CD4-positive, alpha-beta T cell treated with Interleukin-2 at 100 ng/mL for 4 hours (primary cell): ENCODE data around the gene THAP9.
"Not testable (repeated sequence)": the region's sequence is repeated elsewhere in the genome, so short reads cannot be mapped to it uniquely, and the experiment has no call there.

ENCODE experiments used
- DNase-seq: peaks from one replicate; pipeline ENCODE4 v3.0.0-alpha.2; 2020; ENCODE audit warnings: low spot score

THAP9 gene, protein sequence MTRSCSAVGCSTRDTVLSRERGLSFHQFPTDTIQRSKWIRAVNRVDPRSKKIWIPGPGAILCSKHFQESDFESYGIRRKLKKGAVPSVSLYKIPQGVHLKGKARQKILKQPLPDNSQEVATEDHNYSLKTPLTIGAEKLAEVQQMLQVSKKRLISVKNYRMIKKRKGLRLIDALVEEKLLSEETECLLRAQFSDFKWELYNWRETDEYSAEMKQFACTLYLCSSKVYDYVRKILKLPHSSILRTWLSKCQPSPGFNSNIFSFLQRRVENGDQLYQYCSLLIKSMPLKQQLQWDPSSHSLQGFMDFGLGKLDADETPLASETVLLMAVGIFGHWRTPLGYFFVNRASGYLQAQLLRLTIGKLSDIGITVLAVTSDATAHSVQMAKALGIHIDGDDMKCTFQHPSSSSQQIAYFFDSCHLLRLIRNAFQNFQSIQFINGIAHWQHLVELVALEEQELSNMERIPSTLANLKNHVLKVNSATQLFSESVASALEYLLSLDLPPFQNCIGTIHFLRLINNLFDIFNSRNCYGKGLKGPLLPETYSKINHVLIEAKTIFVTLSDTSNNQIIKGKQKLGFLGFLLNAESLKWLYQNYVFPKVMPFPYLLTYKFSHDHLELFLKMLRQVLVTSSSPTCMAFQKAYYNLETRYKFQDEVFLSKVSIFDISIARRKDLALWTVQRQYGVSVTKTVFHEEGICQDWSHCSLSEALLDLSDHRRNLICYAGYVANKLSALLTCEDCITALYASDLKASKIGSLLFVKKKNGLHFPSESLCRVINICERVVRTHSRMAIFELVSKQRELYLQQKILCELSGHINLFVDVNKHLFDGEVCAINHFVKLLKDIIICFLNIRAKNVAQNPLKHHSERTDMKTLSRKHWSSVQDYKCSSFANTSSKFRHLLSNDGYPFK

DNA sequence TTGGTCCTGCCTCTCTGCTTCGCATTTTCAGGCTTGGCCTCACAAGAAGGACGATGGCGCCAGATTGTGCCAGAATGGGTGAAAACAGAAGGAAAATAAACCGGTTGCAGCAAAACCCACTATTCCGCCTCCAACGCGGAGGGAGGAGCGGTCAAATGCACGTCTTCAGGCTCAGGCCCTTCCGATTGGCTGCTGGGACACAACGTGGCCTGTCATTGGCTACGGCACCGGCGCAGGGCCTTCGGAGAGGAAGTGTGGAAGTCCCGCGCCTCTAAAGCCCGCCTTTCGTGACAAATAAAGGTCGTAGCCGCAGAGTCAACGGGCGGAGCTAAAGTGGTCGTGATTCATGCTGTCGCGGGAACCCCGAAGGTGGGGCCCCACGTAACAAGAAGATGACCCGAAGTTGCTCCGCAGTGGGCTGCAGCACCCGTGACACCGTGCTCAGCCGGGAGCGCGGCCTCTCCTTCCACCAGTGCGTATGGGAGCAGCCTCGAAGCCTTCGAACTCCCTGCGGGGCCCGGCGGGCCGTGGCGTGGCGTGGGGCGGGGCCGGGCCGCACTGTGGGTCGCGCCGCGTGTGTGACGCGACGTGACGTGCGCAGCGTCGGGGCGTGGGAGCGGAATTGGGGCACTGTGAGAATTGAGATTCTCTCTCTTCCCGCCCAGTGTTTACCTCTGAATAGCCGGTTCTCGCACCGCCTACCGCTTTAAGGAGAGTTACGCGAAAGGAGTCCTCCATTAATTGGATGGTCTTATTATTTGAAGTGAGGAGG, at the start of gene THAP9:
TSS of gene THAP9 (plus strand) at position 325 of the 772 bp plus-strand sequence. CDS start at position 393, 68 bp downstream.
- DNase-seq: peak; percentile 99

DNA sequence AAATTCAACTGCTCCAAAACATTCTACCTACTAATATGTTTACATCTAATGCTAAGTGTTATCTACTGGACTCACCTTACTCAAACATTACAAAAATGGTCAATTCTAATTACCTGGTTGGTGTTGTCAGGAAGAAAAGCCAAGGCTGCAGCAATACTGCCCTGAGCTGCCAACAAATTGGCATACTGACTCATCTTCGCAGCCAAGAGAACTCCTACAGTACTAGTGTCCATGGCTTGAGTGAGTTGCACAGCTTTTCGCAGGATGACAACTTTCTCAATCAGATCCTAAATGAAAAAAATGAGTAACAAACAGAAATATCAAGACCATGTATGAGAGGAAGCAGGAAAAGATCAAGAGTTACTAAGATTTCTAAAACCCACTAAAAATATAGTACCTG, 49.2 kb upstream of the THAP9 start:
- DNase-seq: no peak

DNA sequence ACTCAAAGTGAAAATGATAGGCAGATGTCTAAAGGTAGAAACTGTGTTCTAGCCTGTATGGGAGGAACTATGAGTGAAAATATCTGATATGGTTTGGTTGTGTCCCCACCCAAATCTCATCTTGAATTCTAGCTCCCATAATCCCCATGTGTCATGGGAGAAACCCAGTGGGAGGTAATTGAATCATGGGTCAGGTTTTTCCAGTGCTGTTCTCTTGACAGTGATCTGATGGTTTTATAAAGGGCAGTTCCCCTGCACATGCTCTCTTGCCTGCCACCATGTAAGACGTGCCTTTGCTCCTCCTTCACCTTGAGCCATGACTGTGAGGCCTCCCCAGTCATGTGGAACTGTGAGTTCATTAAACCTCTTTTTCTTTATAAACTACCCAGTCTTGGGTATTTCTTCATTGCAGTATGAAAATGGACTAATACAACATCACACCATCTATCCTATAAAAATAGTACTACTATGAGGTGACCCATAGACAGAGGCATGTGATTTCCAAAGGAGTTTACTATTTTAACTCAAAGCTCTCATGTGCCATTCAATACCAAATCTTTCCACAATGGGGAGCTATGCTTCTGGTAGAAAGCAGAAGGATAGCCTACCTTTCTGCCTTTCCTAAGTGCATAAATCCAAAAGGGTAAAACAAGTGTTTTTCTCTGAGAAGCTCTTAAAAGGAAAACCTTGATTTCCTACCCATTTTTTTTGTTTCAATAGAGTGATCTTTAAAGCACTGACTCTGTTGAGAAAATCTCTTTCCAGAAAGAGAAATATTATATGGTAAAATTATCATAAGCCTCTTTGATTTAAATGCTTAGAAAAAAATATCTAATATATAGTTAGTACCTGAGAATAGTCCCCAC, 48.4 kb upstream of the THAP9 start:
- peak; percentile 49 for DNase-seq

DNA sequence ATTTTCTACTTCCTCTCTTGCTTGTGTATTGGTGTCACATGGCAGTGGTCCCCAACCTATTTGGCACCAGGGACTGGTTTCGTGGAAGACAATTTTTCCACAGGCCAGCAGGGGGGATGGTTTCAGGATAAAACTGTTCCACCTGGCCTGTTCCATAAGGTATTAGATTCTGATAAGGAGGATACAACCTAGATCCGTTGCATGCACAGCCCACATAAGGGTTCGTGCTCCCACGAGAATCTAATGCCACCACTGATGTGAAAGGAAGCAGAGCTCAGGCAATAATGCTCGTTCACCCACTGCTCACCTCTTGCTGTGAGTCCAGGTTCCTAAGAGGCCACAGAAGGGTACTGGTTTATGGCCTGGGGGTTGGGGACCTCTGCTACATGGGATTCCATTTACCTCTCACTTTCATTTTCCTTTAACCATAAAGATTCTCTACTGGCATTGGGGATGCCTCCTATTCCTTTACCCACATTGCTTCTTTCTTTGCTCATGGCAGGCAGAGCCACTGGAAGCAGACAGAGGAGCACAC, 47.7 kb upstream of the THAP9 start:
- no peak for DNase-seq

DNA sequence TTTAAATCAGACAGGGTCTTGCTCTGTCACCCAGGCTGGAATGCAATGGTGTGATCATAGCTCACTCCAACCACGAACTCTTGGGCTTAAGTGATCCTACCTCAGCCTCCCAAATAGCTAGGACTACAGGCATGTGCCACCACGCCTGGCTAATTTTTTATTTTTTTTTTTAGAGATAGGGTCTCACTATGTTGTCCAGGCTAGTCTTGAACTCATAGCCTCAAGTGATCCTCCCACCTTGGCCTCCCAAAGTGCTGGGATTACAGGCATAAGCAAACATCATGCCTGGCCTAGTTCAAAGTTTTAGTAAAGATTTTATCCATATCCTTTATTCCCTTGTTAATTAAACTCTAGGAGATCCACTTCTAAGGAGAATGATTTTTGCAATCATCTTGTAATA, 40.0 kb upstream of the THAP9 start:
- DNase-seq: not testable (repeated sequence)

DNA sequence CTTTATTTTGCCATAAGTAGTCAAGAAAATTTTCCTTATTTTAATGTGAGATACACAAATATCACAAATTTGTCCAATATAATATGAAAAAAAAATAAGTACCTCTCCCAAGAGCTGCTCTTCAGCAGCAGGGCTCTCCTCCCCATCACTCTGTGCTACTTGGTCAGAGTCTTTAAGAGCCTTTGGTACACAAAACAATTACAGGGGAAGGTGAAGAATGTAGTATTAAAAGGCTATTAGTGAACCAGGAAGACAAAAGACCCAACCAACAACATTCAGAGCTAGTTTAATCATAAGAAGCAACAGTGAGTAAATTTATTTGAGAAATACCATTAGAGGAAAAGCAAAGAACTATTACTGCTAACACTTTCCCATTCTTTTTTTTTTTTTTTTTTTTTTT, 39.0 kb upstream of the THAP9 start:
- DNase-seq: no peak

DNA sequence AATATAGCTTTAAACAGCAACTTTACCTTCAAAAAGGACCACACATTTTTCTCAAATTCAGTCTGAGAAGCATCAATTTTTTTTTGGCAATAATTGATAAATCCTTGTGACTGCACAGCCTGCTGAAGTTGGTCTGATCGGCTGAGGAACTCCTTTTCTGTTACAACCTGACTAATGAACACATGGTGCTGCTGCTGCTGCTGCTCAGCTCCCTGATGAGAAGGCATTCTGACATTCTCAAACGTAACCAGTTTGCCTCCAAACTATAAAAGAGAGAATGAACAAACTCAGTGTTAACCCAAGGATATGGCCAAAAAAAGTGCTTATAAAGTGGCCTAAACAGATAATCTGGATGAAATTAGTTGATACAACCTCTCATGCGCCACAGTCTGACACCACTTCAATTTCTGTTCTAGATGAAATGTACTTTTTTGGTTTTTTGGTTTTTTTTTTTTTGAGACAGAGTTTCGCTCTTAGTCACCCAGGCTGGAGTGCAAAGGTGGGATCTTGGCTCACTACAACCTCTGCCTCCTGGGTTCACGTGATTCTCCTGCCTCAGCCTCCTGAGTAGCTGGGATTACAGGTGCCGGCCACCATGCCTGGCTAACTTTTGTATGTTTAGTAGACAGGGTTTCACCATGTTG, 36.1 kb upstream of the THAP9 start:
- peak; percentile 3 for DNase-seq

DNA sequence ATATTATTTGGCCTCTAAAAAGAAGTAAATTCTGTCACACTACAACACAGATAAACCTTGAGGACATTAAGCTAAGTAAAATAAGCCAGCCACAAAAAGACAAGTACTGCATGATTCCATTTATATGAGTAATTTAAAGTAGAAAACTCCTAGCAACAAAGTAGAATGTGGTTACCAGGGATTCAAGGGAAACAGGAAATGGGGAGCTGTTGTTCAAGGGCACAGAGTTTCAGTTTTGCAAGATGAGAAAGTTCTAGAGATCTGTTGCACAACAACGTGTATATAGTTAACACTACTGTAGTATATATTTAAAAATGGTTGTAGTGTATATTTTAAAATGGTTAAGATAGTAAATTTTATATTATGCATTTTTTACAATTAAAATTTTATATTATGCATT, 34.9 kb upstream of the THAP9 start:
- peak; percentile 68 for DNase-seq

DNA sequence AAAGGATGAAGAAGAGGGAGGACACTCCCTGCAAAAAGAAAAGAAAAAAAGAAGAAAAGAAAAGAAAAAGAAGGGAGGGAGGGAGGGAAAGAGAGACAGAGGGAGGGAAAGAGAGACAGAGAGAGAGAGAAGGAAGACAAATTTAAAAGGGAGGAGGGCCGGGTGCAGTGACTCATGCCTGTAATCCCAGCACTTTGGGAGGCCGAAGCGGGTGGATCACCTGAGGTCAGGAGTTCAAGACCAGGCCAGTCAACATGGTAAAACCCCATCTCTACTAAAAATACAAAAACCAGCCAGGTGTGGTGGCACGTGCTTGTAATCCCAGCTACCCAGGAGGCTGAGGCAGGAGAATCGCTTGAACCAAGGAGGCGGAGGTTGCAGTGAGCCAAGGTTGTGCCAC, 34.5 kb upstream of the THAP9 start:
- DNase-seq: not testable (repeated sequence)

DNA sequence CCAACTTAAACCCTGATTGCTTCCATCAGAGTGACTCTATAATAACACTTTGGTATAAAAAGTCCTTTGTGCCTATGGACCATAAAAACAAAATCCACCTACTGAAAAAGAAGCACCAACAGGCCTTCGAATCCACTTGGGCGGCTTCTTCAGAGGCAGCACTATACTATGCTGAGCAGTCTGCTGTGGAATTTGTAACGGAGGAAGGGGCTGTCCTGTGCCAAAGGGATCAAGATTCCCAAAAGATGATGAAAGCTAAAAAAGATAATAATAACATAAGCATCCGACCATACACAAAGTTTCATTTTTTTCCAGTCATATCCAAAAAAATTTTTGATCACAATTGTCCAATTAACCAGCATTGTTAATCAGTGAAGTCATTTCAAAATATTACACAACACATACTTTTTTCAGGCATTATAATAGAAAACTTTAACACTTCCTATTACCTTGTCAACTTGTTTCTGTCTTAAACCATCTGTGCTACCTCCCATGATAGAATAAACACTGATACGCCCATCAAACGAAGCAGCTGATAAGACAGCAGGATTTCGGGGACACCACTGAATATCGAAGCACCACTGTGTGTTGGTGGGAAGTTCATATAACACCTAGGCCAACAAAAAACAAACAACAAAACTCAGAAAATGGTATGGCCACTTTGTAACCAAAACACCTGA, 33.7 kb upstream of the THAP9 start:
- DNase-seq: no peak

DNA sequence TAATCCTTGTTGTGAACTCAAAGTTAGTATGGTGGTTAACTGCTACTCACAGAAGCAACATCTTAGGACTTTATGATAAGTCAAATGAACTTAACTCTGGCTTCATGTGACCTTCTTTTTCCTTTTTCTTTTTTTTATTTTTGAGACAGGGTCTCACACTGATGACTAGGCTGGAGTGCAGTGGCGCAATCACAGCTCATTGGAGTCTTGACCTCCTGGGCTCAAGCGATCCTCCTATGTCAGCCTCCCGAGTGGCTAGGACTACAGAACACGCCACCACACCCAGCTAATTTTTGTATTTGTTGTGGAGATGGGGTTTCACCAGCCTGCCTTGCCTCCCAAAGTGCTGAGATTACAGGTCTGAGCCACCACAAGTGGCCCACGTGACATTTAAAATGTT, 32.0 kb upstream of the THAP9 start:
- DNase-seq: no peak

DNA sequence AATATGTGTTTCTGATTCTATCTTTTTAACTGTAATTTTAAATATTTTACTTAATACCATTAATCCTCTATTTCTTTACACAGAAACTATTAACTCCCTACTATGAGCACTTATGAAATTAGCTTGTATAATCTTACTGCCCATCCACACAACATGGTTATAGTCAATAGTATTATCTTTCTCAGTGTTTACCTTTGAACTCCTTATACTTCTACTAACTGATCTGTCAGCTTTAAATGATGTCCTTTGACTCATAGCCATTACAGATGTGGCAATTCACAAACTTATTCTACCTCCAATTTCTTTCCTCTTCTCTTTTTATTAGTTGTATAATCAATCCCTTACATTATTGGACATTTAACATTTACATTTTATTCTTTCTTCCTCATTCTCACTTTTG, 15.1 kb upstream of the THAP9 start:
- DNase-seq: no peak

DNA sequence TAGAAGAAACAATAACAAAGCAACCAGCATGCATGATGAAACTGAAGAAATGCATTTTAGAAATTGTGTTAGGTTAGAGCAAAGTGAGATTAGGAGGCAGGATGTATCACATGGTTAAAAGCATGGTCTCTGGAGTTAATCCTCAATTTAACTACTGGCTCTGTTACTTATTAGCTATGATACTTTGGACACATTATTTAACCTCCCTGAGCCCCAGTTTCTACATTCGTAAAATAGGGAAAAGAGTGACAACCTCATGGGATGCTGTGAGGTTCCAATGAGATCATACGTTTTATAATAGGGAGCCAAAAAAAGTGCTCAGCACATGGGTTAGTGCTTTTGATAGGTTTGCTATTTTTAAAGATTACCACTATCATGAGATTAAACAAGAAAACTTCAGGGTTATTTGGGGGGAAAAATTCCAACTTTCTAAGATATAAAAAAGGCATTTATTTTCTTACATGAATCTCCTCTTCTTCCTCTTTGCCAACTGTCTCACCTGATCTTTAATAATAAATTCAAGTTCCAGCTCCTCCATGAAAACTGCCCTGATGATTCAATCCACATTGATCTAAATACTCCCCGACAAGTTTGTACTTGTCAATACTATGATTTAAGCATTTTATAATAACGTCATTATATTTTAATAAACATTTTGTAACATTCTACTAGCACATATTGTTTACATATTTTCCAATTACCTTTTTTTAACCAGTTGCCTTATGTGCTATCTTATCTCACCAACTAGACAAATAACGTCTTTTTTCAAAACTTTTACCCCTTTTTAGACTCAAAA, 14.2 kb upstream of the THAP9 start:
- DNase-seq: no peak

DNA sequence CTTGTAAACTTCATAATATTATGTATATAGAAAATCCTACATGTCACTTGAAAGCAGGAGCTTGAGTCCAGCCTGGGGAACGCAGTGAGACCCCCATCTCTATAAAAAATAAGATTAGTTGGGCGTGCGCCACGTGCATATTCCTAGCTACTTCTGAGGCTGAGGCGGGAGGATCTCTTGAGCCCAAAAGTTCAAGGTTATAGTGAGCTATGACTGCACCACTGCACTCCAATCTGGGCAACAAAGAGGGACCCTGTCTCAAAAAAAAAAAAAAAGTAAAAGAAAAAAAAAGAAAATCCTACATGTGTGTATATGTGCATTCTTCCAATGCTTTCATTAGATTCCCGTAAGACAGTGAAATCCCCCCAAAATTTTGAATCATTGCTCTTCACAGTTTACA, 11.2 kb upstream of the THAP9 start:
- no peak for DNase-seq

DNA sequence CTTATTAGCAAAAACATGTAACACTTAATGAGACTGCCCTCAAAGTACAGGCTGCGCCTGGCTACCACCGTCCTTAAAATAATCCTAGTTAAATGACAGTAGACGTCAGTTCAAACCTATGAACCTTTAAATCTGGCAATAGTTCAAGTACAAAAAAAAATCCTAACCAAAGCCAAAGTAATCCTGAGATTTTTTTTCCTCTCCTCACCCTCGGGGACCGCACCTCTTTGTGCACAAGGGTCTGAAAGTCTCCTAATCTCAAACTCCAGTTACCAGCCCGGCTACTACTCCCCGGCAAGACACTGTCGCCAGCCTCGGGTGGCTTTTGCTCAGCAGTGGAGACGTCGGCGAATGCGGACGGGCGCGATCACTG, 10.0 kb upstream of the THAP9 start:
- no peak for DNase-seq

DNA sequence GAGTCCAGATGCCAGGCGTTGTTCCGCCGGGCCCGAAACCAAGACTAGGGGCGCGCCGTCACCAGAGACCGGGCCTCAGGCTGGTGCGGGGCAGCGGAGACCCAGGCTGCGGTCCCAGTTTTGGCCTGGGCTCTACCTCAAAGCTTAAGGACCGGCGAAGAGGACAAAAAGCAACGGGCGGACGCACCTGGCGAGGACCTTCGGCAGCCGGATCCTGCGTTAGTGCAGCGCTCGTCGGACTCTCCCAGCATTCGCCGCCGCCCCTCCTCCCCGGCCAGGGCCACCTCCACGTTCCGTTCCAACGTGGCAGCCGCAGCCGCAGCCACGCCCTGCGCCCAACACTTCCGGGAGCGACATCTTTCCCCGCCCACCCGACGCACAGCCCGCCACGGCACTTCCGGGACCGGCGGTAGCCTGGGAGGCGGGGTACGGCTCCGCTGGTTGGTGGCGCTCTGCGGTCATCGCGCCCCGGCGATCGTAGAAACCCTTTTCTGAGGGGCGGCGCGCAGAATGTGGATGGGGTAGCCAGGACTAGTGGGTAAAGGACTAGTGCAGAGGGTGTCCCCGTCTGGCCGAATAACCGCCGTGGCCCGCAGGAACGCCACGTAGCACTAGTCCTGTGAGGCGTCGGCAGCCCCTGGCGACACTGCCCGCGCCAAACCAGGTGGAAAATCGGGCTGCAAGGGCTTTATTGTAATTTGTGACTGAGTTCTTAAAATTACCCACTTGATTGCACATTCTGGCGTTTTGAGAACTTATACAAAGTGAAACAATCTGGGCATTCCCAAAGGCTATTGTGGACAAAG, 9.4 kb upstream of the THAP9 start, which contains the start of gene SEC31A:
TSS of gene SEC31A (minus strand) at position 253 of the 806 bp plus-strand sequence. CDS start 9,217 bp downstream, outside the sequence.
- DNase-seq: peak; percentile 95

DNA sequence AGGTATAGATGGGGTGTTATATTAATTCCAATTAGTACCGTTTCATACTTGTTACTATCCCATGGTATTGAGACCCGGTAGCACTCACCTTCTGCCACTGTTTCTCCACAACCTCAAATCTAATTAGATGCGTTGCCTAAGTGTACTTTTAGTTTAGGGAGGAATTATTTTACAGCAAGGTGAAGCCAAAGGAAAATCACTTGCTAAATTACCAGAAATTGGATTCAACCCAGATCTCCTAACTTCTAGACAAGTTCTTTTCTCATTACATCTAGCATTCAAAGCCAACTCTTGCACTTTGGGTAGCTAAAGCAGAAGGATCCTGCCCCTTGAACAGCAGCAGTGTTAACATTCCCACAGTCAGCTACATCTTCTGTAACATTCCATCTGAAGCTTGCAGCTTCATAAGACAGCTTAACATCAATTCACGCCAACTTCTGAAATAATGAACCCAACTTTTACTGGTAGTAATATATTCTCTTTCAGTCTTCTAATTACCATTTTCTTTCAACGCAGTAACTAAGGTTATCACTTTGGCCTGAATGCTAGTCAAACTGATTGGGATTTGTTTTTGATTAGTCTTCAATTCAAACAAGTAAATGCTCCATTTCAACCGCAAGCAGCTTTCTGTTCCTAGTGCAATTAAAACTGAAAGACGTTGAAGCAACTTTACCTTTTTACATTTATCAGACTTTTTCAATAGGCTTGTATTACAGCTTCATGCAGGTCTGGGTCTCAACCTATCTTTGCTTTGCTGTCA, 8.6 kb upstream of the THAP9 start:
- no peak for DNase-seq

DNA sequence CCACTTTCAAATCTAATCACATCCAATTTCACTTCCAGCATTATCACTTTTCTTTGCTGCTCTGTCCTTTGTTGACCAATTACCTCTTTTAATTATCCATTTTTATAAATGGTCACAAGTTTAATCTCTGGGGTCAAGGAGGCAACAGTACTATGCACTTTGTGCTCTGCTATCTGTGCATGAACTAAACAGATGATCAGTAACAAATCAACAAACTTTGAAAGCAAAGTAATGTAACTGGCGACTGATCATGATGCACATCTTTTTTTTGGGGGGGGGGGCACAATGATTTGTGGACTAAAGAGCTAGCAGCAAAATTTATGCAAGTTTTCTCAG, 8.1 kb upstream of the THAP9 start:
- no peak for DNase-seq
